ENCODE measurements around the gene DEFB128. TPM values are rescaled to one million over a fixed set of nuclear protein-coding genes. Genes with fewer than 3 reads are reported as not detected.

The DEFB128 gene
- total RNA-seq: not detected

GRCh38 chr20:189611-190010 is at the start of gene DEFB128:
Gene DEFB128, minus strand, starts transcription at chr20:189711. Its CDS starts 88 bp downstream, at chr20:189623.

GRCh38 chr20:226958-227357 is 37.4 kb upstream of the DEFB128 start, which contains the start of gene DEFB129:
Gene DEFB129, plus strand, starts transcription at chr20:227258. Its CDS starts 31 bp downstream, at chr20:227289.

GRCh38 chr20:157154-157553 is 32.4 kb downstream of the DEFB128 start, which contains the start of gene DEFB127:
Gene DEFB127, plus strand, starts transcription at chr20:157454. Its CDS starts 91 bp downstream, at chr20:157545.

GRCh38 chr20:142290-142689 is 47.2 kb downstream of the DEFB128 start, which contains the start of gene DEFB126:
Gene DEFB126, plus strand, starts transcription at chr20:142590. Its CDS starts 39 bp downstream, at chr20:142629.

Other genes with a start within 250 kb of the DEFB128 start
- not detected for gene DEFB125, start 102.0 kb downstream of the DEFB128 start, total RNA-seq
- not detected for gene DEFB126, start 47.1 kb downstream of the DEFB128 start, total RNA-seq
- gene DEFB127, start 32.3 kb downstream of the DEFB128 start, total RNA-seq: not detected
- gene DEFB129, start 37.5 kb upstream of the DEFB128 start, total RNA-seq: not detected
- gene DEFB132, start 68.0 kb upstream of the DEFB128 start, total RNA-seq: not detected
- 7.2 TPM for gene C20orf96, start 101.0 kb upstream of the DEFB128 start, total RNA-seq
- gene ZCCHC3, start 107.9 kb upstream of the DEFB128 start, total RNA-seq: 22.4 TPM
- 10.4 TPM for gene SOX12, start 135.8 kb upstream of the DEFB128 start, total RNA-seq
- 52.4 TPM for gene NRSN2, start 157.4 kb upstream of the DEFB128 start, total RNA-seq
- 11.5 TPM for gene TRIB3, start 191.0 kb upstream of the DEFB128 start, total RNA-seq
- gene RBCK1, start 218.6 kb upstream of the DEFB128 start, total RNA-seq: 23.5 TPM

All from diencephalon (tissue), 1 donor.